Measurements from ENCODE around the gene SP140L.

- TF ChIP-seq, protein P1, sequence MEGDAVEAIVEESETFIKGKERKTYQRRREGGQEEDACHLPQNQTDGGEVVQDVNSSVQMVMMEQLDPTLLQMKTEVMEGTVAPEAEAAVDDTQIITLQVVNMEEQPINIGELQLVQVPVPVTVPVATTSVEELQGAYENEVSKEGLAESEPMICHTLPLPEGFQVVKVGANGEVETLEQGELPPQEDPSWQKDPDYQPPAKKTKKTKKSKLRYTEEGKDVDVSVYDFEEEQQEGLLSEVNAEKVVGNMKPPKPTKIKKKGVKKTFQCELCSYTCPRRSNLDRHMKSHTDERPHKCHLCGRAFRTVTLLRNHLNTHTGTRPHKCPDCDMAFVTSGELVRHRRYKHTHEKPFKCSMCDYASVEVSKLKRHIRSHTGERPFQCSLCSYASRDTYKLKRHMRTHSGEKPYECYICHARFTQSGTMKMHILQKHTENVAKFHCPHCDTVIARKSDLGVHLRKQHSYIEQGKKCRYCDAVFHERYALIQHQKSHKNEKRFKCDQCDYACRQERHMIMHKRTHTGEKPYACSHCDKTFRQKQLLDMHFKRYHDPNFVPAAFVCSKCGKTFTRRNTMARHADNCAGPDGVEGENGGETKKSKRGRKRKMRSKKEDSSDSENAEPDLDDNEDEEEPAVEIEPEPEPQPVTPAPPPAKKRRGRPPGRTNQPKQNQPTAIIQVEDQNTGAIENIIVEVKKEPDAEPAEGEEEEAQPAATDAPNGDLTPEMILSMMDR (IDR thresholded peaks at IDR 0.05 in 8 of 11, conservative IDR thresholded peaks at IDR 0.05 in 3 of 11): no peak
- TF ChIP-seq POLR2A (IDR thresholded peaks at IDR 0.05) (no peak), POLR2AphosphoS5 (IDR thresholded peaks at IDR 0.05) (no peak)
These were observed 20.5 kb upstream of the SP140L start for GRCh38 chr2:230306474-230306873.
